Medulla oblongata (tissue), 1 donor: ENCODE results near the gene DNAJC19.
A peak's percentile ranks its signal among the peaks of the same experiment; 100 is the strongest.
"Not testable (repeated sequence)": the region's sequence is repeated elsewhere in the genome, so short reads cannot be mapped to it uniquely, and the experiment has no call there.

Experiments used
- DNase-seq: peaks from one replicate; pipeline ENCODE4 v3.0.0-alpha.2; 2015; ENCODE audit errors: extremely low spot score

DNAJC19 gene

GRCh38 chr3:180989291-180990163, at the start of gene DNAJC19:
TSS of gene DNAJC19 (minus strand) at chr3:180989736. CDS start at chr3:180989602, 134 bp downstream.
- DNase-seq, result peak; percentile 97

GRCh38 chr3:181030948-181031347, 41.4 kb upstream of the DNAJC19 start:
- DNase-seq, result no peak

- no peak for DNase-seq
Measured at GRCh38 chr3:181025204-181025603, 35.7 kb upstream of the DNAJC19 start.

GRCh38 chr3:181017690-181018089, 28.2 kb upstream of the DNAJC19 start:
- no peak for DNase-seq

GRCh38 chr3:181009225-181009624, 19.7 kb upstream of the DNAJC19 start:
- DNase-seq, result no peak

GRCh38 chr3:181008796-181009195, 19.3 kb upstream of the DNAJC19 start:
- DNase-seq, result no peak

- DNase-seq, result no peak
Measured at GRCh38 chr3:181007262-181007661, 17.7 kb upstream of the DNAJC19 start.

- no peak for DNase-seq
Measured at GRCh38 chr3:181006541-181006940, 17.0 kb upstream of the DNAJC19 start.

GRCh38 chr3:181003469-181003868, 13.9 kb upstream of the DNAJC19 start:
- not testable (repeated sequence) for DNase-seq

- not testable (repeated sequence) for DNase-seq
Measured at GRCh38 chr3:181002331-181002730, 12.8 kb upstream of the DNAJC19 start.

GRCh38 chr3:180996415-180996932, 6.9 kb upstream of the DNAJC19 start:
- DNase-seq, result no peak

GRCh38 chr3:180990505-180990904, 969 bp upstream of the DNAJC19 start:
- DNase-seq, result no peak

- no peak for DNase-seq
Measured at GRCh38 chr3:180987344-180987743, 2.2 kb downstream of the DNAJC19 start.

- DNase-seq, result not testable (repeated sequence)
Measured at GRCh38 chr3:180986366-180986765, 3.2 kb downstream of the DNAJC19 start.

- no peak for DNase-seq
Measured at GRCh38 chr3:180983136-180983535, 6.4 kb downstream of the DNAJC19 start.

GRCh38 chr3:180981912-180982311, 7.6 kb downstream of the DNAJC19 start:
- no peak for DNase-seq

GRCh38 chr3:180980611-180981010, 8.9 kb downstream of the DNAJC19 start:
- DNase-seq, result no peak

GRCh38 chr3:180979961-180980360, 9.6 kb downstream of the DNAJC19 start:
- DNase-seq, result no peak

- no peak for DNase-seq
Measured at GRCh38 chr3:180977498-180977897, 12.0 kb downstream of the DNAJC19 start.

GRCh38 chr3:180974286-180974685, 15.2 kb downstream of the DNAJC19 start:
- no peak for DNase-seq

GRCh38 chr3:180973543-180973942, 16.0 kb downstream of the DNAJC19 start:
- DNase-seq, result no peak

- no peak for DNase-seq
Measured at GRCh38 chr3:180970931-180971330, 18.6 kb downstream of the DNAJC19 start.

GRCh38 chr3:180962530-180962929, 27.0 kb downstream of the DNAJC19 start:
- DNase-seq, result no peak
